A673 (cell line): ENCODE data around the gene NPR3.

Experiments
- EZH2 ChIP-seq: fragments of 200-600 bp; sonication (generic); IDR thresholded peaks from 2 replicates; pipeline ENCODE4 v1.6.1; 2017; ENCODE audit warnings: borderline replicate concordance, low read depth, mild to moderate bottlenecking, mixed read lengths, antibody characterized with exemption, low read length; ENCODE audit not compliant: poor library complexity, severe bottlenecking
- TF ChIP-seq, protein P1 (sequence below): fragments of 300-800, 200-600 bp; sonication (generic); conservative IDR thresholded peaks from 2 replicates; pipeline ENCODE4 v1.5.1; 2017; ENCODE audit warnings: low read depth, mild to moderate bottlenecking, antibody characterized with exemption, low read length, moderate library complexity, mixed read lengths

- TF ChIP-seq, protein P1, sequence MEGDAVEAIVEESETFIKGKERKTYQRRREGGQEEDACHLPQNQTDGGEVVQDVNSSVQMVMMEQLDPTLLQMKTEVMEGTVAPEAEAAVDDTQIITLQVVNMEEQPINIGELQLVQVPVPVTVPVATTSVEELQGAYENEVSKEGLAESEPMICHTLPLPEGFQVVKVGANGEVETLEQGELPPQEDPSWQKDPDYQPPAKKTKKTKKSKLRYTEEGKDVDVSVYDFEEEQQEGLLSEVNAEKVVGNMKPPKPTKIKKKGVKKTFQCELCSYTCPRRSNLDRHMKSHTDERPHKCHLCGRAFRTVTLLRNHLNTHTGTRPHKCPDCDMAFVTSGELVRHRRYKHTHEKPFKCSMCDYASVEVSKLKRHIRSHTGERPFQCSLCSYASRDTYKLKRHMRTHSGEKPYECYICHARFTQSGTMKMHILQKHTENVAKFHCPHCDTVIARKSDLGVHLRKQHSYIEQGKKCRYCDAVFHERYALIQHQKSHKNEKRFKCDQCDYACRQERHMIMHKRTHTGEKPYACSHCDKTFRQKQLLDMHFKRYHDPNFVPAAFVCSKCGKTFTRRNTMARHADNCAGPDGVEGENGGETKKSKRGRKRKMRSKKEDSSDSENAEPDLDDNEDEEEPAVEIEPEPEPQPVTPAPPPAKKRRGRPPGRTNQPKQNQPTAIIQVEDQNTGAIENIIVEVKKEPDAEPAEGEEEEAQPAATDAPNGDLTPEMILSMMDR, result no peak
- no peak for TF ChIP-seq EZH2
These were observed 120.5 kb downstream of the NPR3 start for GRCh38 chr5:32831624-32832023.
